ENCODE data around the gene RNLS.
A peak's percentile ranks its signal among the peaks of the same experiment; 100 is the strongest.

Gene RNLS

GRCh38 chr10:88582806-88583583 is at the start of gene RNLS:
RNLS (minus strand) TSS chr10:88583318.
- Histone ChIP-seq H3K27me3 (ENCODE audit: low read length) (no peaks in the 10 kb centered on the region), H3K27ac (ENCODE audit: low read depth, low read length) (no peak within 1 kb of the TSS), H3K9ac (ENCODE audit: low read length) (peak within 1 kb of the TSS; percentile 47; the same call in 1 of the 2 replicates), H3K9me3 (ENCODE audit: insufficient read depth, low read length) (no peaks in the 10 kb centered on the region), H3K9me2 (replicated peaks; ENCODE audit: insufficient read depth, low read length) (no peaks in the 10 kb centered on the region), H3K79me2 (ENCODE audit: insufficient read depth, low read length) (no peaks in the 10 kb centered on the region), H3F3A (ENCODE audit: insufficient read depth) (no peaks in the 10 kb centered on the region), H2AFZ (ENCODE audit: low read depth, low read length, severe bottlenecking) (peak within 1 kb of the TSS; percentile 95), H3K36me3 (ENCODE audit: low read length) (no peaks in the 10 kb centered on the region), H3K4me3 (ENCODE audit: insufficient read depth, low read length, poor library complexity, severe bottlenecking) (peak within 1 kb of the TSS; percentile 42), H3K4me2 (ENCODE audit: low read depth, low read length, poor library complexity, severe bottlenecking) (peak within 1 kb of the TSS; percentile 49), H4K20me1 (ENCODE audit: low read depth, low read length) (no peaks in the 10 kb centered on the region)
- TF ChIP-seq CTCF (IDR thresholded peaks at IDR 0.05; ENCODE audit: insufficient read depth, low read length, poor library complexity, severe bottlenecking) (peak; percentile 71), EZH2phosphoT487 (conservative IDR thresholded peaks at IDR 0.05; ENCODE audit: low read length) (no peak)

- no peaks in the 10 kb centered on the region for H3K79me2 ChIP-seq (ENCODE audit: insufficient read depth, low read length)
- H3K9ac ChIP-seq (ENCODE audit: low read length), result no peak overlapping the region
- no peak overlapping the region for H3K27ac ChIP-seq (ENCODE audit: low read depth, low read length)
- TF ChIP-seq CTCF (IDR thresholded peaks at IDR 0.05; ENCODE audit: insufficient read depth, low read length, poor library complexity, severe bottlenecking) (no peak), EZH2phosphoT487 (conservative IDR thresholded peaks at IDR 0.05; ENCODE audit: low read length) (no peak)
- no peaks in the 10 kb centered on the region for H3K9me2 ChIP-seq (replicated peaks; ENCODE audit: insufficient read depth, low read length)
- H2AFZ ChIP-seq (ENCODE audit: low read depth, low read length, severe bottlenecking), result no peak overlapping the region
- no peaks in the 10 kb centered on the region for H4K20me1 ChIP-seq (ENCODE audit: low read depth, low read length)
- no peaks in the 10 kb centered on the region for H3F3A ChIP-seq (ENCODE audit: insufficient read depth)
- no peaks in the 10 kb centered on the region for H3K27me3 ChIP-seq (ENCODE audit: low read length)
- H3K9me3 ChIP-seq (ENCODE audit: insufficient read depth, low read length), result no peaks in the 10 kb centered on the region
- H3K4me3 ChIP-seq (ENCODE audit: insufficient read depth, low read length, poor library complexity, severe bottlenecking), result no peak overlapping the region
- no peak overlapping the region for H3K4me2 ChIP-seq (ENCODE audit: low read depth, low read length, poor library complexity, severe bottlenecking)
- no peaks in the 10 kb centered on the region for H3K36me3 ChIP-seq (ENCODE audit: low read length)
These were observed 41.7 kb upstream of the RNLS start for GRCh38 chr10:88624840-88625239.

GRCh38 chr10:88623835-88624234 is 40.7 kb upstream of the RNLS start:
- Histone ChIP-seq H4K20me1 (ENCODE audit: low read depth, low read length) (no peaks in the 10 kb centered on the region), H2AFZ (ENCODE audit: low read depth, low read length, severe bottlenecking) (no peak overlapping the region), H3K9me3 (ENCODE audit: insufficient read depth, low read length) (no peaks in the 10 kb centered on the region), H3K79me2 (ENCODE audit: insufficient read depth, low read length) (no peaks in the 10 kb centered on the region), H3K36me3 (ENCODE audit: low read length) (no peaks in the 10 kb centered on the region), H3K9ac (ENCODE audit: low read length) (no peak overlapping the region), H3K9me2 (replicated peaks; ENCODE audit: insufficient read depth, low read length) (no peaks in the 10 kb centered on the region), H3K4me3 (ENCODE audit: insufficient read depth, low read length, poor library complexity, severe bottlenecking) (no peak overlapping the region), H3K27ac (ENCODE audit: low read depth, low read length) (no peak overlapping the region), H3K27me3 (ENCODE audit: low read length) (no peaks in the 10 kb centered on the region), H3K4me2 (ENCODE audit: low read depth, low read length, poor library complexity, severe bottlenecking) (no peak overlapping the region), H3F3A (ENCODE audit: insufficient read depth) (no peaks in the 10 kb centered on the region)
- TF ChIP-seq EZH2phosphoT487 (conservative IDR thresholded peaks at IDR 0.05; ENCODE audit: low read length), result no peak
- TF ChIP-seq CTCF (IDR thresholded peaks at IDR 0.05; ENCODE audit: insufficient read depth, low read length, poor library complexity, severe bottlenecking), result no peak
